GM19035 (cell line): ENCODE data around the gene PAPPA2.

Experiments used
- ATAC-seq: cut with Tn5 transposase; IDR thresholded peaks from one replicate; pipeline ENCODE4 v1.9.1; 2021; ENCODE audit not compliant: unreplicated experiment

Gene PAPPA2

DNA sequence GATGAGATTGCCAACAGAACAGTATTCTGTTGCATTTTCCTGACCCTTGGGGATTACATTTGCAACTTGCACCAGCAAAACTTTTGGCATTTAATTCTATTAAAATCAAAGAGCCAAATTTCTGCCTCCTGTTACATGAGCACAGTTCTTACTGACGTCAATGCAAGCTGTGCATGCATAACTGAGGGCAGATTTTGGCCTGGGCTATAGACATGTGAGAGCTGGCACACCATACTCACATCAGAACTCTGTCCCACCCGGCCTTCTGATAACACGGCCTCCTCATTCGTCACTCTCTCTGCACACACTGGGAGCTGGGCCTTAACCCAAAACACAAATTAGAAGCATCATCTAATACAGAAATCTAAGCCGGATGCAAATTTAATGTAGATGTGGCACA lies 31.5 kb downstream of the PAPPA2 start:
- no peak for ATAC-seq

DNA sequence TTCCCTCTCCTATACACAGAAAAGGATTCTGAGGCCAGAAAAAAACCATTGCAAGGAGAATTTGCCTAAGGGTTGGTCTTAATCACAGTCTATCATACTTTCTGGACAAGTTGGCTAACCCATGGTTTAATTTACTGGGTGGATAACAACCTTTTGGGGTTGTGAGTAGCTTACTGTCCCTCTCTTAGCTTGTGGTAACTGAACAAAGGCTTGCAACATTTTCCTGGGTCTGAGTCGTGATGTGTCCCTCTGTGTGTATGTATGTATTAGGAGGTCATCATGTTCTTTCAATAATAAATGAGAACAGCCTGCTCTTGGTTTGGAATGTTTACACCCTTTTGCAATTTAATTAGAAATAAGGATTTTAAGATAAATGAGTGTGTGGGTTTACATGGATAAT lies 36.7 kb downstream of the PAPPA2 start:
- ATAC-seq, result no peak

DNA sequence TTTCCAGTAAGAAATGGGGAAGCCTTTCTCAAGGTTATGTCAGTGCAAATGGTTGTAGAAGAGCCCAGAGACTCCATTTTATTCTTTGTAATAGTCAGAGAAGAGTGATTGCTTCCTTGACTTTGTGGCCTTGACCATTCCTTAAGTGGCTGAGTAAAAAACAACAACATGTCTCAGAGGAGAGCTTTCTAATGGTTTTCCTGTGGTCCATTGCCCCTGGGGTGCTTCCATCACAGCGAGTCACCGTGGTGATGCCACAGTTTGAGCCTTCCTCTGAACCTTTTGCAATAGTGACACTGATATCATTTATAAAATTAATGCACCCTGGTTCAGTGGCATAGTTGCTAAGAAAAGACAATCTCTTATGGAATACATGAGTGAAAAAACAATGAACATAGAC lies 38.6 kb downstream of the PAPPA2 start:
- ATAC-seq, result no peak

DNA sequence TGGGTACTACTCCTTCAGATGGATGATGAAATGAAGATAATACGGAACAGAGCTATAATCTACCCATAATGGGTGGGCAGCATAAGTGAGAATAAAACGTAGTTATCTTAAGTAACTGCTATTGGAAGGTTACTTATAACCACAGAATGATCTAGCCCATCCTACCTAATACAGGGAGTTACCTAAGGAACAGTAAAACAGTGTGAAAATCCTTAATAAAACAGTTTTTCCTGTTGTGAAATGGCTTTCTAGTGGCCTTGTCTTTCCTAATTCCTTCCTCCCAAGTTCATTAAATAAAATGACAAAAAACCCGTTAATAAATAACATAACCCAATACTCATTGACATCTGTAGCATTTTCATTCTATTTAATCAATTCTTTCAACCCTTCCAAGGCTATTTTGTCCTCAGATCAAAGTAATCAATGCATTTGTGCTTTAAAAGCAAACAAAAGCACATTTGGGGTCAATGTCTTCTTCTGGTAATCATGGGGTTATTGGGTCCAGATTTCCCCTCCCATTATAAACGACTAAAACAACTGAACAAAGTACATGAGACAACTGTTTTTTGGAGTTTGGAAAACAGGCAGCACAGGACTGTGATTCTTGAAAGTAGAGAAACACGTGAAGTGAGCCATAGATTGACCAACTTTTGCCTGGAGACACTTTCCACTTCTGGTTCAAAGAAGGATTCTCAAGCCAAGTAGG lies 42.0 kb downstream of the PAPPA2 start:
- no peak for ATAC-seq

DNA sequence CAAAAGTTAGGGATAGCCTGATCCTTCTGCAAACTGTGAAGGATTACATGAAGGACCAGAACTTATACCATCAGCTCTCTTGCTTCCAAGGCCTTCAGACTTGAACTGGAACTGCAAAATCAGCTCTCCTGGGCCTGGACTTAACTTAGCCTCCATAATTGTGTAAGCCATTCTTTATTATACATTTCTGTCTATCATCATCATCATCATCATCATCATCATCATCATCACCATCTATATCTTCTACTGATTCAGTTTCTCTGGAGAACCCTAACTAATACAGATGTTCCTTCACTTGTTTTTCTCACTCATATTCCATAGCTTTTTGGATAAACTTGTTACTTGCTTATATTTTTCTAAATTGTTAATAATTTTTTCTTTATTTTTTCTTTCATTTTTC lies 50.0 kb downstream of the PAPPA2 start:
- no peak for ATAC-seq

DNA sequence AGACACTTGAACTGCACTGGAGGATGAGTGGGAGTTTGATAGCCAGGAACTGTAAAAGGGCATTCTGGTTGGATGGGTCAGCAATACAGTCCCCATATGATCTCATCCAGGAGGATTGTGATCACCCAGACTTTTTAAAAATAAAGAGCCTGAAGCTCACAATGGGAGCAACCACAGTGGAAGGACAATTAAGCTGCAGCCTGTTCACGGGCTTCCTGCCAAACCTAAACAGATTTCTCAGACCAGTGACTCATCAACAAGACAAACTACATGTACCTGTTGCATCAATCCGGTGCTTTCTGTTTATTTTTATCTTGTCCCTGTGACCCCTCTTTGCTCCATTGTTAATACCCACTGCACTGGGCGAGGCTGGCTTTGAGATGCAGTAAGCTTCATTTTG lies 52.3 kb downstream of the PAPPA2 start:
- no peak for ATAC-seq

DNA sequence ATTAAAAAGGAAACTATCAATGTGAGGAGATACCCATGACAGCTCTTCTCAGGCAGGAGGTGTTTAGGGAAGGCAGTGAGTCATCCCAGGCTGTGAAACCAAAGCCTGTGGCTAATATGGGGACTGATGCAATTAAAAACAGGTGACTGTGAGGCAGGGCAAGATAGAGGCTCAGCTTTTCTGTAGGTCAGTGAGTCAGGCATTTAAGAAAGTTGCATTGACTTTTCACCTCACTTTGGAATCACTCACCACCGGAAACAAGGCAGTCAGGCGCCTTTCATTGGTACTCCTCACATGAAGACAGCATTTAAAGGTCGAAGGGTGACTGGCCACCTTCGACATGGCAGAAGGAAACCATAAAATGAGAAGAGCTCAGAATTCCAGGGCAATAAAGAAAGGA lies 54.5 kb downstream of the PAPPA2 start:
- ATAC-seq, result peak; percentile 55

DNA sequence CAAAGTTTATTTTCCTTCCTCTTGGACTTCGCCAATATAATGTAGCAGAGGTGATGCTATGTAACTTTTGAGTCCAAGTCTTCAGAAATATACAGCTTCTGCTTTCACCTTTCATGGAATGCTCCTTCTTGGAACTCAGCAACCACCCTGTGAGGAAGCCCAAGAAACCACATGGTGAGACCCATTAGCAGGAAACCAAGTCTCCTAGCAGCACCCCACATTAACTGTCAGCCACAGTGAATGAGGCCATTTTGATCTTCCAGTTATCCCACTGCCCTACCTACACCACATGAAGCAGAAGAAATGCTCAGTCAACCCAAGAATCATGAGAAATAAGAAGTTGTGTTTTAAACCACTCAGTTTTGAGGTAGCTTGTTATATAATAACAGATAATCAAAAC lies 58.2 kb downstream of the PAPPA2 start:
- ATAC-seq, result no peak

DNA sequence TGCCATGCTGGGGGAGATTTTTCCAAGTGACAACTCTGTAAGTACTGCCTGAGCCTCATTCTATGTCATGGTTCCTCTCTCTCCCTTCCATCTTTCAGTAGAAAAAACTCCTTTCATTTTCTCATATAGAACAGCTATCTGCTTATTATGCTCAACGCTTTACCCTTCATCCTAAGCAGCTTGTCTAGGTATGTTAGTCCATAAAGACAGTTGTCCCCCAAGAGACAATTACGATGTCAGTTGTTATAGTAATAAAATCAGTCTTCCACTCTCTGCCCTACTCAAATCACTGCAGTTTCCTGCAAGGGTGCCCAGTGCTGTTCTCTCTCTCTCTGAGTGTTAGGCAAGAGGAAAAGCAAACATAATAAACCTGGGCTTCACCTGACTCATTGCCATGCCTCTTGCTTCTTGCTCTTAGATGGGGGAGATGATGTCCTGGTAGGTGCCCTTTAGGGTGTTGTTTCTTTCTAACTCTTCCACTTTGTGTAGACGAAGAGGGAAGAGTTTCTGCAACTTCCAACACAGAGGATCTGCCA lies 59.4 kb downstream of the PAPPA2 start:
- no peak for ATAC-seq

DNA sequence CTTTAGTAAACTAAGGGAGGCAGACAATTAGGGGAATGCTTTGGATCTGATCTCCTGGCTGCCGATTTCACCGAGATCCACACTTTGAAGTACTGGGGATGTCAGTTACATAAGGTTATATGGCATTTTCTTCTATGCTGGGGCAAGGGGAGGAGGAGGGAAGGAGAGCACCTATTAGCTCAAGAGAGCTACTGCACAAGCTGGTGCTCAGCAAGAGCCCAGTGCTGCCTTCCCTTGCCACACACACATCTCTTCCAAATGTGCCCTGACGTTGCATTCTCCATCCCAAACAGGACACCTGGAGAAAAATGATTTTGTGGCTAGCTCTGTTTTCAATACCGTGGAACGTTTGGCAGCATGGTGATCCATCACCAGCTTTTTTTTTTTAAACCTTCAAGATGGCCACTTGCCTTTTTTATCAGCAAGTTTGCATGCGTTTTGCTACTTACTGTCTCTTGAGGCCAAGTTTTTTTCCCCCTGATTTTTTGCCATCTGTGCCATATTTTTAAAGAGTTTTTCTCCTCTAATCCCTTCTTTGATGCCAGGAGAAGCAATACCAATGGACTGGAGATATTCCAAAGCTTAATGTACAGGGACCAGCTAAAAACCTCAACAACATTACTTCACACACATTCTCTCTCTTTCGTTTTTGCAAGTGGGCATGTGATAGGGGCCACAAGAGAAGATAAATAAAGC lies 66.6 kb downstream of the PAPPA2 start:
- ATAC-seq, result no peak

DNA sequence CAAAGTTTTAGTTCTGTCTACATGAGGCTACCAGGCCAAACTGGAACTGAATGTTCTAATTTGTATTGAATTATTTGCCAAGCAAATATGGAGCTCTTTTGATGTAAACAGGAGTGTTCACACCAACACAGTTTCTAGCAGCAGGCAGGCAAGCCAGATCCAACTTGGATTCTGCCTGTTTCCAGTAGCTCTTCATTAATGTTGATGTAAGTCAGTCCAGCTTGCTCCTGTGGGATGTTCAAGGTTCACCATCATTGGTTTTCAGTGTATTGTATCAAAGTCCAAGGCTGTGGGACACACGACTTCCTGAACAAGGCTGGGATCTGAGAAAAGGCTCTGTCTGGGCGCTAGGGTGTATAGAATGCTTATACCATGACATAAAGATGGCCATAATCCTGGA lies 68.1 kb downstream of the PAPPA2 start:
- ATAC-seq, result no peak

DNA sequence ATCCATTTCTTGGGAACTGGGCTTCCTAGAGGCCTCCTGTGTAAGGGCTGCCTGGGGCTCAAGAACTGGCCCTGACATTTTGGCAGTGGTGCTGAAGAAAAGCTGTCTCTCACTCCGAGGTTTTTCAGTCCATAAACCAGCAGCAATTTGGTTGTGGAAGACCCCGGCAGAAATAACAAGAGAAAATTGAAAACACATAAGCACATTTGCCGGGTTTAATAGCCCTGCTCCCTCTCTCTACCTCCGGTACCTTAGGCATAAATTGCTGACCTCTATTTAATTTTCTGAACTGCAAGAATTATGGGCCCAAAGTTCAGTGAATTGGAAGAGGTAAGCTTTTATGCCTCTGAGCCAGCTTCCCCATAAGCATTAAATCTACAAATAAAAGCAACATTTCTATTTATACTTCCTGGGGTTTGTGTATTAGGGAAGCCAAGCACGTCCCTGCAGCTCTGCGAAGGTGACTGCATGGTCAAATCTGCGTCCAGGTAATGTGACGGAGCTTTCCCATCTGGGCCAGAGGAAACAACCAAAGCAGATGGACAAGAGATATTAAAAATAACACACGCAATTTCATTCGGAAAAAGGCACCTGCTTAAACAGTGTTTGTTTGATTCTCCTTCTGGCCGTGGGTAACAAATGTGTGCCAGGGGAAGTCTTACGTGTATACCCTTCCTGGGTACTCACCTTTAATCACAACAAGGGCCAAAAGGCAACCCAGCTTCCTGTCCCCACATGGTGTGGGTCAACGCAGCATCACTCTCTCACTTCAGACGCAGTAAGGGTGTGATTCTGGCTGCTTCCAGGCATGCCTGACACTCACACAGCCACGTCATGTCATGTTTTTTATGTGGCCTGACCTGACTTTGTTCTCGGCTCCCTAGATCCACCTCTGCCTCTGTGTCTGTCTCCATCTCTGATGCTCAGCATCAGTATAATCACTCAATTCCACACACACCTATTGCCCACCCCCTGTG lies 69.2 kb downstream of the PAPPA2 start:
- no peak for ATAC-seq

DNA sequence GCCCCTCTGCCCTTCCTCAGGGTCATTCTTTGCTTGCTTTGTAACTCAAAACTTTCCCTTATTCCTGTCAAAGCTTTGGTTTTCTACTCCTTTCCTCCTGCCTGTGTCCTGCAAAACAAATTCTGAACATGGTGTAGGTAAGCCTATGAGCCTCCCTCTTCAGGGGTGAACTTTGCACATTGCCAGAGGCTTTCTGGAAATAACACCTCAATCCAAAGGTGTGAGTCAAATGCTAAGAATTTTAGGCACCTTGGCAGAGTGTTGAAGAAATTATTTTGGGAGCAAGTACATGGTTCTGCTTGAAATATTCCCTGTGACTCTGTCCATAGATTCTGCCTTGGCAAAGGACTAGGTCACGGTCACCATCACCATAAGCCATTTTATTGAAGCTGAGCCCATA lies 70.0 kb downstream of the PAPPA2 start:
- ATAC-seq, result no peak

DNA sequence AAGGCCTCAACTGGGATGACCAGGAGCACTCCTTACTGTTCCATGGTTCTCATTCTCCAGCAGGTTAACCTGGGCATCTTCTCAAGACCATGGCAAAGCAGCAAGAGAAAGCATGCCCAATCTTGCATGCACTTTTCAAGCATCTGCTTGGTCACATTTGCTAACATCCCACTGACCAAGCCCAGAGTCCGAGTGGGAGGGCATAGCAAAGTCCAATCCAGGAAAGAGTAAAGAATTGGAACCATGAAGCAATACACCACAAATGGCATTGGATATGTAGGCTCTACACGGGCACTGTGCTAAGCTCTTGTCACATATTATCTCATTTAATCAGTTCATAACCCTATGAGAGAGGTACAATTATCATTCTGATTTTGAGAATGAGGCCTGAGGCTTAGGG lies 73.6 kb downstream of the PAPPA2 start:
- no peak for ATAC-seq

DNA sequence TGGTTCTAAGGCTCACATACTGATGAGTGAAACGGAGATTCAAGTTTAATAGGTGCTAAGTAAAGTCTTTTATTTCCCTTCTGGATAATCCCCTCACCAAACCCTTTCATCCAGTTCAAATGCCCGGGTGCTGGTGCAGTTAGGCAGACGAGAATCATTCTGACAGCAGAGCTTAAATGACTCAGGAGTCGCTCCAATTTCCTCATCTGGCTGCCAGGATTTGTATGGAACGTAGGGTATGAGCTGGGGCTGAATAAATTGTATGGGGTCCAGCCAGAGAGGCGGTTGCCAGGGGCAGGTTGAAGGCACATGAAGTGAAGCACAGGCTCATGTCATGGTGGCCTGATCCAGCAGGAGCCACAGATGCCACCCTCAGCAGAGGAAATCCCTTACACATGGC lies 76.0 kb downstream of the PAPPA2 start:
- no peak for ATAC-seq

DNA sequence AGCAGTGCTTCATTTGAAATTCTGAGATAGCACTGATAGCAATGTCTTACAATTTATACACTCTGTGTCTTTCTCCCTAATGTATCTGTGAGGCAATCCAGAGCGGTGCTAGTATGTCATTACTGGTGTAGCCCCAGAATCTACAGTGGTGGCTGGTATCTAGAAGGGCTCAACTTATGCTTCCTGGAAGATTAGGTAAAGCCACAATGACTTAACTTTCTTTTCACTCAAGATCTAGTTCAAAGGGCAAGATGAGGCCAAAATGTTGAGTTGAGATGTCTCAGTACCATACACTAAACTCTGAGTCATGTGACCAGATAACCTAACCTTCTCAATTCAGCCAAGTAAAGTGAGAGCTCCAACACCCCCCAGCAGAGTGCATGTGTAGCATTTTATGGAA lies 77.5 kb downstream of the PAPPA2 start:
- ATAC-seq, result no peak

DNA sequence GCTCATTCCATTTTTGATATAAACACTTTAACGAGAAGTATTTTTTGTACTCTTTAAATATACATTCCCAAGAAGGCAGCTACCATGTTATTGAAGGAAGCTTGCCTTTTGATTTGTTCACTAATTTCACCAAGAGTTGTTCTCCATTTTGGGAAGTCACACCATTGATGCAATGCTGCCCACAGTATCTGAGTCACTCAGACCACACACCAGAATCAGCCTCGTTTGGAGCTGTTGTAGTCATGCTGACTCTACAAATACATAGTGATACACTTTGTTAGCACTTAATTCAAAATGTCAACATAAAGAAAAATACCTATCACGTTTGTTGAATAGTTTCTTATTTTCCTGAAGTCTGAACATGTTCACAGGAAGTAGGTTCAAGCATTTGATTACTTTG lies 78.7 kb downstream of the PAPPA2 start:
- ATAC-seq, result no peak

DNA sequence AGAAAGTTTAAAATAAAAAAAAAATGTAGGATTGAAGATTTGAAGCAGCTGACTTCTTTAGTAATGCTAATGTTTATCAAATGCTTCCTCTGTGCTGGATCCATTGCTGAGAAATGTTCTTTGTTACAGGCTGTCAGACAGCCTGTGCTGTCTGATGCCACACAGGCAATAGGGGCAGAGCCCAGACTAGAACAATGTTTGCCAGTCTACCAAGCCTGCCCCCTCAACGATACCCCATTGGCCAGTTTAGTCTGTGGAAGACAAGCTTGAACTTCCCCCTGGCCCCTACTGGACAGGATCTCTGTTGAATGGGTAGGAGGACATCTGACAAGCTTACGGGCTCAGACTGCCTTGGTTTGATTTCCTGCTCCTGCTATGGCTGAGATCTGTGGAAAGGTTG lies 79.4 kb downstream of the PAPPA2 start:
- ATAC-seq, result no peak

DNA sequence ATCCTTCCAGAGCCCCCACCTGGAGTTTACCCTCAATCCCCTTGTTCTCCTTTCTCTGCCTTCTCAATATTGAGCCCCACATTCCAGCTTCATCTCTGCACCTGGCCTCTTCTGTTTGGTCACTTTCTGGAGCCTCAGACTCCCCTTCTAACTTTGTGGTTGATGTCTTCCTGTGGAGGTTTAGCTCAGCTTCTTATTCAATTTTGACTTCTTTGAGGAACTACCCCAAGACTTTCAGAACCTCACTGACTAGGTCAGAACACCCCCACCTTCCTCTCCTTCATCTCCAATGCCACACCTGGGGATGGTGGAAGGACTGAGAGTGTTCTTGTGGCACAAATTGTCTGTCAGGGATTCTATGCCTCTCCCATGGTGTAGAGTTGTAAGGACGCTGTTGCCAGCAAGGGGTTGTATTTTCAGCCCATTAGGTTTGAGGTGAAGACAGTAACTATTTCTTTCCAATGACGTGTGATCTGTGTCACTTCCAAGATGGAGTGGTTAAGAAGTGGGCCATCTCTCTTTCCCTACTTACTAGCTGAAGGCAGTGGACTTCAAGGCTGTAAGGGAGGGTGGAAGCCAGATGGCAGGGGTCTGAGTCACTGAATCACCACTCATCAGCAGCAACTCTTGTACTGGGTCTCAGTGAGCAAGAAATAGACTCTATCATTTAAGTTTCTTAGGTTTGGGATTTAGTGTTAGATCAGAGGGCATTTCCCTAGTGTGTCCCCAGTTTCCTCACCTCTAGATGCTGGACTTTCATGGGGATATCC lies 80.6 kb downstream of the PAPPA2 start:
- no peak for ATAC-seq

DNA sequence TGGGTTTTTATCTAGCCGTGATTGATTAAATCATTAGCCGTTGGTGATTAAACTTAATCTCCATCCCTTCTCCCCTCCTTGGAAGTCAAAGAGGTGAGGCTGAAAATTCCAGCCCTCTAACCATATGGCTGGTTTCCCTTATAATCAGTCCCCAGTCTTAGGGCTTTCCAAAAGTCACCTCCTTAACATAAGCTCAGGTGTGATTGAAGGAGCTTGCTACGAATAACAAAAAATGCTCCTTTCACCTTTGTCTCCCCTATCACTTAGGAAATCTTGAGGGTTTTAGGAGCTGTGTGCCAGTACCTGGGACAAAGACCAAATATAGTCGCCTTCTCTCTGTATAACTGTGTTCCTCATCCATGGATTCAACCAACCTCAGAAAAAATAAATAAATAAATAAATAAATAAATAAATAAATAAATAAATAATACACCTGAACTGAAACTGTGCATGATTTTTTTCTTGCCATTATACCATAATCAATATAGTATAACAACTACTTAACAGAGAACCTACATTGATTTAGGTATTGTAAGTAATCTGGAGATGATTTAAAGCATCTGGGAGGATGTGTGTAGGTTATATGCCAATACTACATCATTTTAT lies 82.2 kb downstream of the PAPPA2 start:
- no peak for ATAC-seq
